Activated CD4-positive, alpha-beta T cell treated with anti-CD3 and anti-CD28 coated beads for 1 hour (primary cell): ENCODE measurements around the gene FUCA1.
"Not testable (repeated sequence)": the region's sequence is repeated elsewhere in the genome, so short reads cannot be mapped to it uniquely, and the experiment has no call there.

Experiments used
- DNase-seq: peaks from one replicate; pipeline ENCODE4 v3.0.0-alpha.2; 2020

FUCA1 gene

DNA sequence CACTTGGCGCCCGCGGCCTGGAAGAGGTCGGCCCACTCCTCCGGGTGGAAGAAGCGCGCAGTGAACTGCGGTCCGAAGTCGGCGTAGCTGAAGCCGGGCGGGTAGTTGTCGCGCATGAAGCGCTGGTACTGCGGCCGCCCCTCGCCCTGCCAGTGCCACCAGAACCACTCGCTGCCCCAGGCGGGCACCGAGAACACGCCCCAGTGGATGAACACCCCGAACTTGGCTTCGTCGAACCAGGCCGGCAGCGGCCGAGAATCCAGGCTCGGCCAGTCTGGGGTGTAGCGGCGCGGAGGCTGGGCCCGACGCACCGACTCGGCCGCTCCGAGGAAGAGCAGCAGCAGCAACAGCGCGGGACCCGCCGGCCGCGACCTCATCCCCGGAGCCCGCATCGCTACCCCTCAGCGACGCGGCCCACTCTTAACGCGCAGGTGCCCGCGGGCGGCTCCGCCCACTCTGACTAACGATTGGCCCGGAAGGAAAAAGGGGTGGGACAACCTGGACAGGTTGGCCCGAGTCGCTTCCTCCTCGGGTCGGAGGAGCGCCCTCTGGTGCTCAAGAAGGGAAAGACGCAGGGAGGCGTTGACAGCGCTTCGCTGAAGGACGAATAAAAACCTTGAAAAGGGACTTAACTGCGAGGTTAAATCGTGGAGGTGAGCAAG is at the start of gene FUCA1:
FUCA1 (minus strand) TSS at position 396 of the 662 bp plus-strand sequence; CDS start at position 392, 4 bp downstream.
- DNase-seq = peak; percentile 93

DNA sequence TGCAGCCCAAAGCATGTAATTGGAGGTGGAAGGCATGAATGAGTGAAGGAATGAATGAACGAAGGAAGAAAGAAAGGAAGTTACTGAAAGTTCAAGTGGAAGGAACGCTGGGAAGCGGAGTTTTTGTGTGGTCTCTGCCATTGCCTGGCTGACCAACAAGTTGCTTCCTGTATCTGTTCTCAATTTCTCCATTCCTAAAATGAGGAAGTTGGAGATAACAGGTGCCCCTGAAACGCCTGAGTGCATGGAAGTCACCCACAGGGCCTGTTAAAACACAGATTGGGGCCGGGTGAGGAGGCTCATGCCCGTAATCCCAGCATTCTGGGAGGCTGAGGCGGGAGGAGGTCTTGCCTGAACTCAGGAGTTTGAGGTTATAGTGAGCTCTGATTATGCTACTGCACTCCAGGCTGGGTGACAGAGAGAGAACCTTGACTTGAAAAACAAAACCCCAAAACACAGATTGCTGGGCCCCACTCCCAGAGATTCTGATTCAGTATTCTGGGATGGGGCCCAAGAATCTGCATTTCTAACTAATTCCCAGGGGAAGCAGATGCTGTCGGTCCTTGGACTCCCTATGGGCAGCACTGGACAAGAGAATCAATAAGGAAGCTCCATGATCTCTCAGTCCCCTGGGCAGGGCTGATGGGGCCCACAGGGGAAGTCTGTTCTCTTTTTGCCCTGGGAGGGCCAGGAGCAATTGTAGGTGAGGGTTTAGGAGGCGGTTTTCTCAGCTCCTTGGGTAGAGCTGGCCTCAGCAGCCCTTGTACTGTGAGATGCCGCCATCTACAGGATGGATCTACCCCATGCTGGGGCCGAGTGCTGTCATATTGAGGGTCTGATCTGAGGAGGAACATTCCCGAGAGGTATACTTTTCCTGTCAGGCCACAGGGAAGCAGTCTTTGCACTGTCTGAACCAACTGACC is 48.4 kb upstream of the FUCA1 start:
- peak; percentile 38 for DNase-seq

DNA sequence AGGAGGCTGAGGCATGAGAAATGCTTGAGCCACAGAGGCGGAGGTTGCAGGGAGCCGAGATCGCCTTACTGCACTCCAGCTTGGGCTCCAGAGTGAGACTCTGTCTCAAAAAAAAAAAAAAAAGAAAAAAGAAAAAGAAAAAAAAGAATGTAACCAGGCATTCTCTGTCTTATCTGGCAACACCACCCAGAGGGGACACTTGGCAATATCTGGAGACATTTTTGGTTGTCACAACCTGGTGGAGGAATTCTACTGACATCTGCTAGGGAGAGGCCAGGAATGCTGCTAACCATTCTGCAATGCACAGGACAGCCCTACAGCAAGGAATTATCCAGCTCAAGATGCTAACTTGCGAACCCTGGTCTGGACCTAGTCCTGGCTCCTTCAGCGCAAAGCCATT is 47.4 kb upstream of the FUCA1 start:
- DNase-seq = no peak

DNA sequence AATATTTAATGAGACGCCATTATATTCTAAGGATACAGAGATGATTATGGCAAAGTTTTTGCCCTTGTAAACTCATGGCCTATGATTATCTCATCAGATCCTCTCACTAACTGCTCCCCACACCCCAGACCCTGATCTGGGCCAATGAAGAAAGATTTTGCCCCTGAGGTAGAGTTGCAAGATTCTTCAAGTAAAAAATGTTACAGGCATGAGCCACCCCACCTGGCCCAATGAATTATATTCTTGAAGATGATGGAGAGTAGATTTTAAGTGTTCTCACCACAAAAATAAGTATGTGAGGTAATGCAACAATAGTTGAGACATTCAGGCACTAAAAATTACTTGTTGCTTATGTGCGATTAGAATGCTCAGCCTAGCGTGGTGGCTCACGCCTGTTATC is 46.8 kb upstream of the FUCA1 start:
- DNase-seq = no peak

DNA sequence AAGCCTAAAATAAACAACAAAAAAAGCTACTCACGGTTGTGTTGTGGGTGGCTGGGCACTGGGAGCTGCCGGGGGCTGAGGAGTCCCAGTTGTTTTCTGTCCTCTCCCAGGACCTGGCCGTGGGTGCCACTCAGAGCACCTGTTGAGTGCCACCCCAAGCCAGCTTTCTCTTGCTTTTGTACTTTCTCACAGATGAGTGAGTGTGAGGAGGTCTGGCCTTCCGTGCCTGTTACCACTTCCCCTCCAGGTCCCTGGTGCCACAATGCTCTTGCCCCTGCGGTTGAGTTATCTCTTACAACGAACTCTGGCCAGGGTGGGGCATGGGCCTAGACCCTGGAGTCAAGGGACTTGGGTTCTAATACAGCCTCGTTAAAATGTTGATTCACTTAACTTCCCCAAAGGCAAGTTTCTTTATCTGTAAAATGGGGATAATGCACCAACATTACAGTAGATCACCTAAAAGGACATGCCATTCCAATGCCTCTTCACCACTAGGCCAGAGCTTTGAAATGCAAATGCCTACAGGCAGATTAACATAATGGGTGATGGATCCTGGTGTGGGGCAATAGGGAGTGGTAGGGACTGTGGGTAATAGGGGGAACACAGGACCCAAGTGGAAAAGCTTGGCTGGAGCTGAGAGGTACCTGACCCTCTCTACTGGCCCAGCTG is 45.3 kb upstream of the FUCA1 start, which contains the start of gene CNR2:
CNR2 (minus strand) TSS at position 151 of the 669 bp plus-strand sequence. CDS start 37,745 bp downstream, outside the sequence.
- DNase-seq = no peak

DNA sequence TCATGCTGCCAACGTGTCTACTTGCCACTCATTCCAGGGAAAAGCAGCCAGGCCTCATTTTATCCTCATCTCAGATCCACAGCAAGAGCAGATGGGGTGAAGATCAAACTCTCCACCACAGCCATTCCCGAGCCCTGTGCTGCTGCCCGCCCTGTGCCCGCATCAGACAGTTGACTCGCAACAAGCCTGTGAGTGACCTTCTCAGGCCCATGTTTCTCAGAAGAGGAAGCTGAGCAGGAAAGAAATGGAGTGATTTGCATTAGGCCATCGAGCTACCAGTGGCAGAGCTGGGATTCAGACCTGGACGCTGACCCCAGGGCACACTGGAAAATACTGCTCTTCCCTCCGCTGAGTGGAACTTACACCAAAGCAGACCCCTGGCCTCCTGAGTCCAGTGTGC is 43.8 kb upstream of the FUCA1 start:
- no peak for DNase-seq

DNA sequence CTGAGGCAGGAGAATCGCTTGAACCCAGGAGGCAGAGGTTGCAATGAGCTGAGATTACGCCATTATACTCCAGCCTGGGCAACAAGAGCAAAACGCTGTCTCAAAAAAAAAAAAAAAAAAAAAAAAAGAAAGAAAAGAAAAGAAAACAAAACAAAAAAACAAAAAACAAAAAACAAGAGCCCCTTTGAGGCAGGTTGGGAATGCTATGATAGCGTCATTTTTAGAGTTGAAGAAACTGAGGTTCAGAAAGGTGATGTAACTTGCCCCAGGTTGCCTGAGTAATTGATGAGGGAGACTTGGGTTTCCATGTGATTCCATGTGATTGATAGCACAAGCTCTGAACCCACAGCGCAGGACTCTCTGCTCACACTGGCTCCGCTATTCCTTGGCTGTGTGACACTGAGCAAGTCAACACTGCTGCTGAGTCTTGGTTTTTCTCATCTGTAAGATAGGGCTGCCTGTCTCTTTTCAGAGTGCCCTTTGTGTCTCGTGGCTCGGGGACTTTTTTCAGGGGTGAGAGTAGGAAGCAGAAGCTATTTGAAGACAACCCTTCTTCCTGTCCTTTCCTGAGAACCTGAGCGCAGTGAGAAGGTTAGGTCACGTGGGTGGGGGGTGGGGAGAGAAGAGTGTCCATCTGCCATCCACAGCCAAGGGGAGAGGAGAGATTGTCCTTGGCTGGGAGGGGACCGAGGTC is 42.6 kb upstream of the FUCA1 start:
- DNase-seq = no peak

DNA sequence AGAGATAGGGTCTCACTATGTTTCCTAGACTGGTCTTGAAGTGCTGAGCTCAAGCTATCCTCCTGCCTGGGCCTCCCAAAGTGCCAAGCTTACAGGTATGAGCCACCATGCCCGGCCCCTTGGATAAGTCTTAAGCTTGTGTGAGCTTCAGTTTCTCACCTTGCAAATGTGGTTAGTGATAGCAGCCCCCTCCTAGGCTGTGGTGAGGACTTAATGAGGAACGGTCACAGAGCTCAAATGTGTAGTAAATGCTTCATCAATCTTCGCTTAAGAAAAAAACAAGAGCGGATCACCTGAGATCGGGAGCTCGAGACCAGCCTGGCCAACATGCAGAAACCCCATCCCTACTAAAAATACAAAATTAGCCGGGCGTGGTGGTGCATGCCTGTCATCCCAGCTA is 42.1 kb upstream of the FUCA1 start:
- DNase-seq = no peak

DNA sequence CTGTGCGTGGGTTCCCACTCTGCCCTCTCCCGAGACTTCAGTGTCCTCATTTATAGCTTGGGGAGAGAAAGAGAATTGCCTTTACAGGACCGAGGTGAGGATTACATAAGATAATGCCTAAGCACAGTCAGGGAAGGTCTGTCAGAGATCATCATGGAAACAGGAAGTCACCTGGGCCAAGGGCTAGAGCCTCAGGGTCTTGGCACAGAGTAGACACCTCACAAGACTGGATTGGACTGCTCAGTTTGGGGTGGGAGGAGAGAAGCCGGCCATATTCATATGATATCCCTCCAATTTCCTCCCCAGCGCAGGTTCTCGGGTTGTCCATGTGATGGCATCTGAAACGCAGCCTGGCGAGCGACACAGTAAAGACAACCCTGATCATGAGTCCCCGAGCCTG is 41.3 kb upstream of the FUCA1 start:
- DNase-seq = no peak

DNA sequence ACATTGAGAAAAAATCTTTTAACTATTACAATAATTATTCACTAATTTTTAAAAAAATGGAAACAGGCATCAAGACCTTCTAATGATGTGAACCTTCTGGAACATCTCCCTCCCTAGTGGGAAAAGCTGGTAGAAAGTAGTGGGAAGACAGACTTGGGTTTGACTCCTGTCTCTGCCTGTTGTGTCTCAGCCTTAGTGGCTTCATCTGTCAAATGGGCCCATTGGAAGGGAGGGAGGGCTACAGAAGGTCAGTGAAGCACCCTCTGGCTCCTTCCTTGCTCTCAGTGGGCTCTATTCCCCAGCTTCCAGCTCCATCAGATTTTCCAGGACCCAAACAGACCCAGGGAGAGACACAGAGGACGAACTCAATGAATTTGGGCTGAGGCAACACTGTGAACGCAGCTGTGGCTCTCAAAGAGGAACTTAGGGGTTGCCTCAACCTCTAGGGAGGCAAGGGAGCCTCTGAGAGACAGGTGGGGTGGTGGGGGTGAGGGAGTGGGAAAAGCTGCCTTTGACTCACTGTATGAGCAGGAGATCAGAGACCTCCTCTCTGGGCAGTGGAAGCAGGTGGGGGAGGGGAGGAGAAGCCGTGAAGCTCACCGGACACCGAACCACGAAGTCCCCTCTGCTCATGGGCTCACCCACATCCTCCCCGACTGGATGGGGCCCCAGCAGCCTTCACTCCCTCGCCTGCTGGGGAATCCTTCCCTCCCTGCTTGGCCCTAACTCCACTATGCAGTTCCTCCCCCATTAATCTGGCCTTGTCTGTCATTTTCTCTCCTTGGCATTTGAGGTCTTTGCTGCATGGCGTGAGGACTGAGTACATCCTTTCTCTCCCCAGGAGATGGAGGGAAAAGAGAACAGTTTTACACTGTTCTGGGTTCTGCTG is 40.6 kb upstream of the FUCA1 start:
- DNase-seq = no peak

DNA sequence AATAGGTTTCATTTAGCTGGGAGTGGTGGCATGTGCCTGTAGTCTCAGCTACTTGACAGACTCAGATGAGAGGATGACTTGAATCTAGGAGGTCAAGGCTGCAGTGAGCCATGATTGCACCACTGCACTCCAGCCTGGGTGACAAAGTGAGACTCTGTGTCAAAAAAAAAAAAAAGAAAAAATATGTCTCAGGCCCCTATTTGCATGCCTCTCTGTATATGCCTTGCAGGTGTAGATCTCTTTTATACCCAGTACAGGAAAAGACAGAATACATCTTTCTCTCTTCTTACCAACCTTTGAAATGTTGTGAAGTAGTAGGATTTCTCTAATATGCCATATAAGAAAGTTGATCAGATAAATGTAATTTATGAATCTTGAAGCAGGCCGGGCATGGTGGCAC is 38.6 kb upstream of the FUCA1 start:
- no peak for DNase-seq

DNA sequence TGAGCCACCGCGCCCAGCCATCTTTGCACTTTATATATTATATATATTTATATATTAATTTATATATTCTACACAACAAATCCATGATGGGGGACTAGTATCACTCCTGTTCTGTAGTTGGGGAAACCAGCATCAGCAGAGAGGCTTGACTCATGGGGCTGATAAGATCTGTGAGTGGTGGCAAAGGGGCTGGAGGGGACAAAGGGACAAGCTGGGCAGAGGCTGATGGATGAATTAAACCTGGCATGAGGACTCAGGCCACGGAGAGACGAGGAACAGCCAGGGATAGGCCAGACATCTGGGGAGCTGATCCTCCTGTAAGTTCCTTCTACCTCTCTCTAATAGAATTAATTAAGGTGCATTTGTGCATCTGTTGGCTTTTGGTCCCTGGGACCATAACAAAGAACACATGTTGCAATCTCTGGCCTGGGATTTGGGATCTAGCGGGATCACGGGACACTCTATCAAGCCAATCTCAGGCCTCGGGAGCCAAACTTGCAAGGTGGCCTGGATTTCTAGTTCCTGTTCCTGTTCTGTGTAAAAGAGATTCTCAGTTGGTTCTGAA is 37.5 kb upstream of the FUCA1 start:
- DNase-seq = no peak

DNA sequence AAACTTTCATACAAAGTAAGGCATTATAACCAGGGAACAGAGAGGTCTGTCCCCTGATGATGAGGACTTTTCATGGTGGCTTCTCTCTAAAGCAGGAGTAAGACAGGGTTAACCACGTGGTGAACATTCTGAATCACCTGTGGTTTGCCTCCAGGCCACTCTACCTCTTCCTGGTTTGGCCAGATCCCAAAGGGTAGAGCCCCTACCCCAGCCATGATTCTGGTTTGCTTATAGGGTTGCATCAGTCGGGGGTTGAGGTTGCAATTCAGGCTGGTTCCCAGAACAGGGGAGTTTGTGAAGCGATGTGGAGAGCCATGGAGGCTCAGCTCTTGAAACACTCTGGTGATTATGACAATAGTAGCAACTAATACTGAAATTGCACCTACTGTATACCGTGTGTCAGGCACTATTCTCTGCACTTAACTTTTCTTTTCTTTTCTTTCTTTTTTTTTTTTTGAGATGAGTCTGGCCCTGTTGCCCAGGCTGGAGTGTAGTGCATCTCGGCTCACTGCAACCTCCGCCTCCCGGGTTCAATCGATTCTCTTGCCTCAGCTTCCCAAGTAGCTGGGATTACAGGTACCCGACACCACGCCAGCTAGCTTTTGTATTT is 36.8 kb upstream of the FUCA1 start:
- DNase-seq = no peak

DNA sequence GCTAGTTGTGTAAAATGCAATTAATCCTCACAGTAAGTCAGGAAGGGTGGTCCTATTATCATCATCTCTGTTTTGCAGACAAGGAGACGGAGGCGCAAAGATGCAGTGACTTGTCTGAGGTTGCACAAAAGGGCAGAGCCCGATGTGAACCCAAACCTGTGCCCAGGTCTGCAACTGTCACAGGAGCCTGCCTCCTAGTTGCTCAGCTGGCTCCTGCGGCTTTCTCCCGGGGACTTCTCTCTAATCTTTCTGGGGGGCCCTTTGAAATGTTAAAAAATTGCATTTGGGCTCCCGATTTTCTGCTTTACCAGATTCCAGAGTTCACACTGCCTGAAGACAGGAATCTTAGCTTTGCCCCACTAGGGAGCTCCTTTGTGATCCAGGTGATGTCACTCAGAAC is 35.7 kb upstream of the FUCA1 start:
- no peak for DNase-seq

DNA sequence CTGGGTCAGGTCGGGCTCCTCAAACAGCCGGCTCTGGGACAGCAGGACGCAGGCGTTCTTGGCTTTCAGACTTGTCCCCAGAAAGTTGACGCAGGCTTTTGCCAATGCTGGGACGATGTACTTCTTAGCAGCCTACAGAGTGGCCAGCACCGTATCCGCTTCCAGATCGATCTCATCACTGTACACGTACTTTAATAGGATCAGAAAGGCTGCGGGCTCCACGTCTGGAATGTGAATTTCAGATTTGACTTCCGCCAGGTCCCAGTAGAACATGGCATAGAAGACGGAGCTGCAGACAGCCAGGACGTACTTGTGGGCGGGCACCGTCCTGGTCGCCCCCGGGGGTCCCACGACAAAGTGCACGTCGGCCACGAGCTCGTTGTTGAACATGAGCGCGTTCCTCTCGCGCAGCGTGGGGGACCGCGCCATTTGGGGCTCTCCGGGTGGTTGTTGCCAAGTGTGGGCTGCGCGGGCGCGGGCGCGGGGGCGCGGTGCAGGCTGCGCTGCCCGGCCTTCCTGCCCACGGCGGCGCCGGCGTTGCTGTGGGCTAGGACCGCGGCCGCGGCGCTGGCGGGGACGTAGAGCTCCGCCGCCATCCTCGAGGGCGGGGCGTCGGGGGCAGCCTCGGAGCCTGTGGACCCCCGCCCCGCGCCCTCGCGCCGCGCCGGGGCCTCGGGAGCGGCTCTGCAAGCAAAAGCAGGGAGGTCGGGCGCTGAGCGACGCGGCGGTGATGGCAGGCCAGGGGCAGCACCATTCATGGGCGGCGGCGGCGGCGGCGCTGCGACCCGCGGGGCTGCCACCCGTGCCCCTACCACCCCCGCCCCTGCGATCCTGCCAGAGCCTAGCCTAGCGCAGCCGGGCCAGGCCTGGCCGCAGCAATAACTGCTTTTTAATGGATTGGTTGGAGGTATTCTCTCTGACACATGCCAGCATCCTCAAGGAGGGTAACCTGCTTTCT is 34.5 kb upstream of the FUCA1 start:
- DNase-seq = no peak

DNA sequence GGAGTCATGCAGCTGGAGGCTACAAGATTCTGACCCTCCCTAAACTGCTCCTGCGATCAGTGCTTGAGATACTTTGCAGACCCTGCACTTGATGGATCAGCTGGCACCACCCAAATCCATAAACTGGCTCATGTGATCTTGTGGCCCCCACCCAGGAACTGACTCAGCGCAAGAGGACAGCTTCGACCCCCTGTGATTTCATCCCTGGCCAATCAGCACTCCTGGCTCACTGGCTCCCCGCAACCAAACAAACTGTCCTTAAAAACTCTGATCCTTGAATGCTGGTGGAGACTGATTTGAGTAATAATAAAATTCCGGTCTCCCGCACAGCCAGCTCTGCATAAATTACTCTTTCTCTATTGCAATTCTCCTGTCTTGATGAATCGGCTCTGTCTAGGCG is 31.9 kb upstream of the FUCA1 start:
- DNase-seq = not testable (repeated sequence)

DNA sequence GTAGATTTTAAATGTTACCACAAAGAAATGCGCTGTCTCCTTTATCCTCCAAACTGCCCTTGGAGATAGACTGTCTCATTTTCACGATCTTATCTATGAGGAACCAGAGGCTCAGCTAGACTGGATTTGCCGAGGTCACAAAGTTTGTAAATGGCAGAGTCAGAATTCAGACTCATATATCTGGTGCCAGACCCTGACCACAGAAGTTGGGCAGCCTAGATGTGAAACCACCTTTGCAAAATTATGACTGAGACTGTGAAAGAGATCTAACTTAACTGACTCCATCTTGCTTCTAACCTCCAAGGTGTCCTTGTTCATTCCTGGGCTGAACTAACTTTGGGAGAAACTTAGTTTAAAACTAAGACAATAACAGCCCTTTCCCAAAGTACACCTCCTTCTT is 31.0 kb upstream of the FUCA1 start:
- no peak for DNase-seq

DNA sequence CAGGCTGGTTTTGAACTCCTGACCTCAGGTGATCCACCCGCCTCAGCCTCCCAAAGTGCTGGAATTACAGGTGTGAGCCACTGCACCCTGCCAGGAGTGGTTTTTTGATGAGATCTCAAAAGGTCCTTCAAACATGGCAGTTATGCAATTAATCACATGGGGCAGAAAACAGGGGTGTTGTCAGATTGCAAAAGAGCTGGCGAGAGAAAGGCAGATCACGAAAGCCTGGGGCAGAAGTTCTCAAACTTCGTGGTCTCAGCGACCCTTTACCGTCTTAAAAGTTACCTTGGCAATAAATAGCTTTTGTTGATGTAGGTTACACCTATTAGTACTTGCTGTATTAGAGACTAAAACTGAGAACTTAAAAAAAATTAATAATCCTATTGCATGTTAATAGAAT is 29.0 kb upstream of the FUCA1 start:
- DNase-seq = no peak

DNA sequence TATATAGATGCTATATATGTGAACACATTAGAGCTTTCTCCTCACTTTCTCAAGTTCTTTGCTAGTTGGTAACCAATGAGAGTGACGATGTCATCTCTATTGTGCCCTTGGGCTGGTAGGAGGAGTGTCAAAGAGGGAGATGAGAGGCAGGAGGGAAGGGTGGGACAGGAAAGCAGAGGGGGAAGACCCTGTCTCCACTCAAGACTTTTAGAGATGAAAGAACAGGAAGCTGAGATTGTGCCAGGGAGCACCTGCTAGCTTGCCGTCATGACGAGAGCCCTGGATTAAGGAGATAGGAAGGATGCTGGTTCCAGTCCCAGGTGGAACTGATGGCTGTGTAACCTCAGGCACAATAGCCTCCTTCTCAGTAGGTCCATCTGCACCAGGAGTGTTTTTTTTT is 28.4 kb upstream of the FUCA1 start:
- DNase-seq = no peak

DNA sequence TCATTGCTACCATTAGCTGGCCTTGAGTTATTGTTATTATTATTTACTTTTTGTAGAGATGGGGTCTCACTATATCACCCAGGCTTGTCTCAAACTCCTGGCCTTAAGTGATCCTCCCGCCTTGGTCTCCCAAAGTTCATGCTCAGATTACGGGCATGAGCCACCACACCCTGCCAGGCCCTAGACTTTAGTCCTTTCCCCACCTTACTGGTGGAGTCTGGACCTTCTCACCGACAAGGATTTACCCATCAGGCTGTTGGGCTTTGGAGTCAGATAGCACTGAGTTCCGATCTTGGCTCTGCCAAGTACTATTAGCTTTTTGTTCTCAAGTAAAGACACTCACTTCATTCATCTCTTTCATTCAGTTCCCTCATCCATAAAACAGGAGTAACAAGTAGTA is 27.9 kb upstream of the FUCA1 start:
- no peak for DNase-seq
